HG03442 (cell line): ENCODE results near the gene MIER1.
A peak's percentile ranks its signal among the peaks of the same experiment; 100 is the strongest.
"Not testable (repeated sequence)": the region's sequence is repeated elsewhere in the genome, so short reads cannot be mapped to it uniquely, and the experiment has no call there.

Source experiments
- ATAC-seq: cut with Tn5 transposase; IDR thresholded peaks from one replicate; pipeline ENCODE4 v1.9.1; 2021; ENCODE audit warnings: mild to moderate bottlenecking, moderate library complexity; ENCODE audit not compliant: unreplicated experiment

Gene MIER1

DNA sequence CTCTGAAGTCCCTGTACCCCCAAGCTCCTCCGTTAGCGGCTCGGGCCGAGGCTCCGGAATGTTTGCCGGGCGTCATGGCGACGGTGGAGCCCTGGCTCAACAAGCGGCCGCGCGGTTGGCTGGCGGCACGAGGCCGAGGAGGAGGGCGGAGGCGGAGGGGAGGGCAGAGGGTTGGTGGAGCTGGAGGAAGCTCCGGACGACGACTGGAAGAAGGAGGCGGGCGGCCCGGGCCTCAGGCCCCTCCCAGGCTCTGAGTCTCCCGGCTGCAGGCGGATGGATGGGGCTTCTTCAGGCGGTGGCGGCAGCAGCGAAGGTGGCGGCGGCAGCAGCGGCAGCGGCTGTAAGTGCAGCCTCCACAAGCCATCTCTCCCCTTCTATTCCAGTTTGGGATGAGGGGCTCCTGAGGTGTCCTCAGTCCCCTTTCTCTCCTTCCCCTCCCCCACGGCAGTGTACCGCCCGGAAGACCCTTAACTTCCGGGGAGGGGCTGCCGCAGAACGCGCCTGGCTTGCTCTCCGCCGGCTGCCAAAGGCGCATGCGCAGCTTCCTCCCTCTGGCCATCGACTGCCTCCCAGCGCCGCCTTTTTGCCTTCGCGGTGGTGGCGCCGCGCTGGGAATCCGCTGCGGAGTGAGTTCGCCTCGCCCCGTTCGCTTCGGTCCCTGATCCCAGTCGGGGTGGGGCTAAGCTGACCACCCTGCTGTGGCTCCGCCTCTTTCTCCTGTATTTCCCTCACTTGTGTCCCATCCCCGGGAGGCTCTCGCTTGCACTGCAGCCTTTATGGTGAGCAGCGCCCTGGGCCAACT, at the start of gene MIER1, which contains the start of gene DNAI4:
TSS of gene MIER1 (plus strand) at position 235 of the 802 bp plus-strand sequence. CDS start at position 274, 39 bp downstream.
TSS of gene DNAI4 (minus strand) at position 101 of the 802 bp plus-strand sequence. CDS start at position 76, 25 bp downstream.
- peak; percentile 94 for ATAC-seq

- no peak for ATAC-seq
These were observed 48.1 kb upstream of the MIER1 start for GRCh38 chr1:66876664-66877063.

DNA sequence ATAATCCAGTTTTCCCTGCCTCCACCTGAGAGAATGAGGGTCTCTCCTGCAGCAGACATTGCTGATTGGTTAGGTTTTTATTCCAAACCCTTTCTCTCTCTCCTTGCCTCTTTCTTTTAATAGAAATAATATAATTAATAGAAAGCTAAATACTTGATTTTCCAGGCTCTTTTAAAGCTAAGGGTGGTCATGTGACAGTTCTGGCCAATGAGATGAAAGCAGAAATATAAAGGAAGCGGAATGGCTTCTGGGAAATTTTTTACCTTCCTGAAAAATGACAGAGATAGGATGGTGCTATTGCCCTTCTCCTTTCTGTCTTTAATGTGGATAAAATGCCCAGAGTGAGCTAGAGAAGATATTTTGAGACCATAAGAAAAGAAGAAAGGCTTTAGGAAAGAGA, 35.8 kb upstream of the MIER1 start:
- ATAC-seq = no peak

DNA sequence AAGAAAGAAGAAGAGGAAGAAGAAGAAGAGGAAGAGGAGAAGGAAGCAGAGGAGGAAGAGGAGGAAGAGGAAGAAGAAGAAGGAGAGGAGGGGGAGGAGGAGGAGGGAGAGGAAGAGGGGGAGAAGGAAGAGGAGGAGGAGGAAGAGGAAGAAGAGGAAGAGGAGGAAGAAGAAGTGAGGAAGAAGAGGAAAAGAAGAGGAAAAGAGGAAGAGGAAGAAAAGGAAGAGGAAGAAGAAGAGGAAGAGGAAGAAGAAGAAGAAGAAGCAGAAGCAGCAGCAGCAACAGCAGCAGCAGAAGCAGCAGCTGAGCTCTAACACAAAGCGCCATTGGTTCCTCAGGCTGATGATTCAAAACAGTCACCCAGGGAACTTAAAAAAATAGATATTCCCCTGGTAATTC, 34.2 kb upstream of the MIER1 start:
- ATAC-seq = no peak

GRCh38 chr1:66893712-66894111, 31.1 kb upstream of the MIER1 start:
- ATAC-seq = no peak

- not testable (repeated sequence) for ATAC-seq
These were observed 9.6 kb upstream of the MIER1 start for GRCh38 chr1:66915203-66915602.

DNA sequence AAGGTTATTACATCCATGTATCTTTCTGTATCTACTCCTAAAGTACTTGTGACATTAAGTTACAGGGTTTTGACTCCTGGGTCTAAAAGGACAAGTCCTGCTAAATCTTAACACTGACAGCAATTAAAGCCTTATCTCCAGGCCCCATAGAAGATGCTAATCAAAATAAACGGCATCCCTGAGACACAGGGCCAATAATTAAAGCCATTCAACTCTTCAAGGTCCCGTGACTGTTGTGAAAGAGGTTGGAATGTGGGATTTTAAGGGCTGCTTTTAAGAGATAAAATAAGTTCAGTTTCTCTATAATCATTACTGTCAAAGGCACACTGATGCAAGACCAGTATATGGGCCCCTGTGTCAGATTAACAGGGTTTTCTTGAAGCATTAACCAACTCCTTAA, 8.5 kb upstream of the MIER1 start:
- ATAC-seq = no peak

DNA sequence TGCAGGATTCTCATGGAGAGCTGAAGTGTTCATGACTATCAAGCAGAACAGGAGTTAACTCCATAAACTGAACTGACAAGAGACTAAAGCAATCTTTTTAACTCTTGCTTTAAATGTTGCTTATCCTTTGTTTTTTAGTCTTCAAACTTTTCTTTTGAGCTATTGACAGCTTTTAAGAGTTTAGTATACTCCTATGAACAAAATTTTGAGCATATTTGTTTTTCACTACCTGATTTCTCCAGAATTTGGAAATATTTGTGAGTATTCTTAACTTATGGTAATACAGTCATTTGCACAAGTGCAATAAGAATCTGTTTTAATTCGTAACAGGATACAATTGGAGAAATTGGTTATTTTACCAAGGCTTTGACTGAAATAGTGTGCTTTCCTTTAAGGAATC, 7.3 kb upstream of the MIER1 start:
- ATAC-seq = no peak

DNA sequence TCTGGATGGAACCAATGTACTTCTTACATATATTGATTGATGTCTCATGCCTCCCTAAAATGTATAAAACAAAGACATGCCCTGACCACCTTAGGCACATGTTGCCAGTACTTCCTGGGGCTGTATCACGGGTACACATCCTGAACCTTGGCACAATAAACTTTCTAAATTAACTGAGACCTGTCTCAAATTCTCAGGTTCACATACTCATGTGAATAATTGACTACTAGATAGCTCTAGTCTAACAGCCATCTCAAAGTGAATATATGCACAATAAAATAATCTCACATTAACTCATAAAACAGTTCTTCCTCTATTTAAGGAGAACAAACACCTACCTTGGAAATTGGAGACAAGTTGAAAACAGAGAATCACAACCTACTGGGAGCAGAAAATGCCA, 5.7 kb upstream of the MIER1 start:
- no peak for ATAC-seq

- no peak for ATAC-seq
These were observed 5.0 kb upstream of the MIER1 start for GRCh38 chr1:66919828-66920227.

DNA sequence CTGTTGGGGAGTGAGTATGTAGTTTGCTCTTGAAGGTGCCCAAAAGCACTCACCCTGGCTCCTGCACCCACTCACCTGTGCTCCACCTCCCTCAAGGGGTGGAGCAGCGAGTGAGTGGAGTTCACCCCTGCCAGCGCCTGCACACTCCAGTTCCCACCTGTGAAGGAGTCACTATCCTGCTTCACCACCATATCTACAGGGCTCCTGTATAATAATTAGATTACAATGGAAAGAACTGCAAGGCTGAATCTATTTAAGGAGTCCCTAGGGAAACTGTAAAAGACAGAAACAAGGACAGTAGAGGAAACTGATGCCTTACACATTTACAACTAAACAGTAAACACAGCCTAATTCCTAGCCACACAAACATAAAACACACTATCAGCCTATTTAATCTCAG, 4.2 kb upstream of the MIER1 start:
- ATAC-seq = no peak

GRCh38 chr1:66925558-66925910, 744 bp downstream of the MIER1 start:
- ATAC-seq = peak; percentile 0

DNA sequence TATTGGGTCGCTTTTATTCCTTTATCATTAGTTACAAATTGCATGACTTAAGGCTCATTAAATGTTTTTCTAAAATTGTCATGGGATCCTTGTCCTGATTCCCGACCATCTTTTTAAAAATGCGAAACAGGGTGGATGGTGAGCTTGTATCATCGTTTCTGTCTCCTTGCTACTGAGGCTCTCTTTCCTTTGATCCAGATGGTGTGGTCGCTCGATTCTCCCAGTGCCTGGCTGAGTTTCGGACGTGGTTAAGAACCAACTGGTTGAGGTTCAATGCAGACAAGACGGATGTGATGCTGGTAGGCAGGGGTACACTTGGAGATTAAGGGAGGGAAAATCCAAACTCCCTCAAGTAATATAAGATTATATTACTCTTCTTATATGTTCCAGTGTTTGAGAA, 1.2 kb downstream of the MIER1 start:
- ATAC-seq = no peak

DNA sequence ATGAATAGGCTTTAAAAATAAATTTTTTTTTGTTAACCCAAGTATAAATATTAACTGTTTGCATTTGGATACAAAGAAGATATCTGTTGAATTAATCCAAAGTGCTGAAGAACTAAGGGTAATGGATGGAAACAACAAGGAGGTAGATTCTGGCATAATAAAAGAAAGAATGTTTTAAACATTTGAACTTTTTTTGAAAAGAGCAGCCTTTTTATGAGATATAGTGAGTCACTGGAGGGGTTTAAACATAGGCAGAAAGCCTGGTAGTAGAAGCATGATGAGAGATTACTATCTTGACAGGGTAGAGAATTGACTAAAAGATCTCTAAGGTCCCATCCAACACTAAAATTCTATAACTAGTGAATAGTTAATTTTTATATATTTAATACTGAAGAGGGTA, 2.7 kb downstream of the MIER1 start:
- no peak for ATAC-seq

GRCh38 chr1:66929146-66929688, 4.4 kb downstream of the MIER1 start:
- no peak for ATAC-seq

GRCh38 chr1:66929691-66929998, 4.9 kb downstream of the MIER1 start:
- no peak for ATAC-seq

- peak; percentile 67 for ATAC-seq
These were observed 5.4 kb downstream of the MIER1 start for GRCh38 chr1:66929999-66930822.

DNA sequence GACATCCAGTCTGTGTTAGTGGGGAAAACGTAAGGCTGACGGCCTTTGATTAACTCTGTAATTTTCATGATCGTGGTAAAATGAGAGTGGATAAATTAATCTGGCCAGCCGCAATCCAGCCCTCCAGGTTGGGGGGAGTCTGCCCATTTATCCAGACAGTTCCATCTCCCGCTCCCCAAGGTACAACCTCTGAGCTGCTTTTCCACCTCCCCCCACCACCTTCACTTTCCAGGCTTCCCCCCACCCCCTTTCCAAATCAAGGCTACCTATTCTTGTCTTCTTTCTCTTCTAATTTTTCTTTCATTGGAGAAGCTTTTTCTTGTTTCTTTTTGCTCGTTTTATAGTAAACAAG, 6.0 kb downstream of the MIER1 start:
- ATAC-seq = no peak

DNA sequence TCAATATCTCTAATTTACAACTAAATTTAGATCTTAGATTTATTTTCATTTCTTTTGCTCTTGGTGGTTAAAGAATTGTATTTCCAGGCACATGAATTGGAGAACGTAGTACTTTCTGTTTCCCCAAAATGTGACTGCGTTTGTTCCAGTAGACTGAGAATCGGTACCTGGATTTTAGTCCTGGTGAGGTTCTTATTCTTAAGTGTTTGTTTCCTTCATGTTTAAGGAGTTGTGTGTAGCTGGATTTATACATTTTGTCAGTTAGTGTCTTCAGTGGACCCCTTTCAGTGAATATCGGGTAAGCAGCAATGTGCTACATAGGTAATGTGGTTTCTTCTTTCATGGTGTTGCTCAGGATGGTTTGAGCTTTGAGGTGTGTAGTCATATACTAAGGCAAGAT, 6.8 kb downstream of the MIER1 start:
- no peak for ATAC-seq

DNA sequence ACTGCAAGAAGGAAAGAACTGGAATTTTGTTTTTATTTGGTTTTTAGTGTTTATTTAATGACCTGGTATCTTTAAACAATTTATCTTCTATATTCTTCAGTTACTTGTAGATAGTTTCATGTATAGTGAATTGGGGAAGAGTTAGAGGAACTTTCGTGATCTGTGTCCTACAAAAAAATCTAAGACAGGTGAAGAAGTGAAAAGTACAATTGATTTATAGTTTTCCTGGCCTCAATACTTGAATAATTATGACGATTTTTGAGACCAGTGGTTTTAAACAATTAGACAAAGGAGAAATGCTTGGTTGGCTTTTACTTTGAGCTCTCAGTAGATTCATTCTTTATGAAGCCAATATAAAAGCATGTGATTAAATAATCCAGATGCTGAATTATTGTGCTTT, 7.5 kb downstream of the MIER1 start:
- ATAC-seq = no peak

GRCh38 chr1:66933887-66934700, 9.3 kb downstream of the MIER1 start:
- no peak for ATAC-seq
